HG03354 (cell line): ENCODE data around the gene SHISA9.
"Not testable (repeated sequence)": the region's sequence is repeated elsewhere in the genome, so short reads cannot be mapped to it uniquely, and the experiment has no call there.

Experiments
- ATAC-seq: cut with Tn5 transposase; IDR thresholded peaks from one replicate; pipeline ENCODE4 v1.9.1; 2021; ENCODE audit warnings: mild to moderate bottlenecking; ENCODE audit not compliant: unreplicated experiment, poor library complexity, severe bottlenecking

Gene SHISA9

GRCh38 chr16:12898551-12898950 is 2.8 kb upstream of the SHISA9 start:
- no peak for ATAC-seq

- ATAC-seq = no peak
Observed at GRCh38 chr16:12899529-12900143, 1.8 kb upstream of the SHISA9 start.

GRCh38 chr16:12900156-12900555 is 1.2 kb upstream of the SHISA9 start:
- ATAC-seq = no peak

GRCh38 chr16:12900599-12901203 is 697 bp upstream of the SHISA9 start:
- ATAC-seq = no peak

GRCh38 chr16:12901204-12901596 is 198 bp upstream of the SHISA9 start:
- ATAC-seq = no peak

GRCh38 chr16:12902511-12903372 is 1.3 kb downstream of the SHISA9 start:
- ATAC-seq = no peak

GRCh38 chr16:12903407-12904328 is 2.3 kb downstream of the SHISA9 start:
- ATAC-seq = no peak

GRCh38 chr16:12904329-12904671 is 2.9 kb downstream of the SHISA9 start:
- no peak for ATAC-seq

- ATAC-seq = no peak
Observed at GRCh38 chr16:12906271-12906670, 4.9 kb downstream of the SHISA9 start.

- no peak for ATAC-seq
Observed at GRCh38 chr16:12906765-12907516, 5.5 kb downstream of the SHISA9 start.

GRCh38 chr16:12907670-12908233 is 6.4 kb downstream of the SHISA9 start:
- no peak for ATAC-seq

GRCh38 chr16:12917246-12917645 is 15.8 kb downstream of the SHISA9 start:
- no peak for ATAC-seq

- no peak for ATAC-seq
Observed at GRCh38 chr16:12917653-12918052, 16.3 kb downstream of the SHISA9 start.

GRCh38 chr16:12920739-12921138 is 19.3 kb downstream of the SHISA9 start:
- ATAC-seq = no peak

- not testable (repeated sequence) for ATAC-seq
Observed at GRCh38 chr16:12923640-12924039, 22.2 kb downstream of the SHISA9 start.

- no peak for ATAC-seq
Observed at GRCh38 chr16:12925026-12925800, 23.8 kb downstream of the SHISA9 start.

GRCh38 chr16:12927591-12927990 is 26.2 kb downstream of the SHISA9 start:
- no peak for ATAC-seq

- no peak for ATAC-seq
Observed at GRCh38 chr16:12930881-12931280, 29.5 kb downstream of the SHISA9 start.
